Neural progenitor cell (in vitro differentiated cells): Measurements from ENCODE around the gene SMAD4.

ENCODE experiments used
- EZH2 ChIP-seq: fragments of 200-600 bp; sonication (generic); IDR thresholded peaks from 2 replicates; pipeline ENCODE4 v1.6.1; 2017; ENCODE audit warnings: antibody characterized with exemption, mild to moderate bottlenecking, moderate library complexity
- EZH2phosphoT487 ChIP-seq: fragments of 200-600 bp; sonication (generic); IDR thresholded peaks from 2 replicates; pipeline ENCODE4 v1.6.1; 2017; ENCODE audit warnings: antibody characterized with exemption
- TF ChIP-seq, protein P1 (sequence below): fragments of 200-600 bp; sonication (generic); IDR thresholded peaks from 2 replicates; pipeline ENCODE4 v1.5.1; 2017; ENCODE audit warnings: antibody characterized with exemption, mild to moderate bottlenecking

DNA sequence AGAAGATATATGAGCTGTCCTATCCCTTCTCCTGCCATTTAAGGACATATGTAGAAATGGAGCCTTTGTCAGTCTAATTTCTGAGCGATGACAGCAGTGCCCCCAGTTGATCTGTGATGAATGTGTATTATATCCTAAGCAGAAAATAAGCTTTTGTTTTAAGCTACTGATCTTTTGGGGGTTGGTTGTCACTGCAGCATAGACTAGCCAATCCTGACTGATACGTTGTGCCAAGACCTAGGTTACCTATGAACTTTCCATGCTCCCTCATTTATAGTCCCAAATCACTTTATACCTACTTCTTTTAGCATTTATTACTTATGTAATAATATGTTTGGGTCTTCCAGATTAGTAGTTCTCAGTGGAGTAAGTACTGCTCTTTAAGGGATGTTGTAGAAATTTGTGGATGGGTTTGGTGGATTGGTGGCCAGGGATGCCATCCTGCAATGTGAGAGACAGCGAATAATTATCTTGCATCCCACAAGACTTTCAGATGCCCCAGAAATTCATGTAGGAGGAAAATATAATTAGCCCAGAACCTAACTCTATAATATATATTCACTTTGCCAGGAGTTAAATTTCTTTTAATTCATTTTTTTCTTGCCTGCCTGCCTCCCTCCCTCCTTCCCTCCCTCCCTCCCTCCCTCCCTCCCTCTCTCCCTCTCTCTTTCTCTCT lies 11.8 kb downstream of the SMAD4 start:
- TF ChIP-seq, protein P1, sequence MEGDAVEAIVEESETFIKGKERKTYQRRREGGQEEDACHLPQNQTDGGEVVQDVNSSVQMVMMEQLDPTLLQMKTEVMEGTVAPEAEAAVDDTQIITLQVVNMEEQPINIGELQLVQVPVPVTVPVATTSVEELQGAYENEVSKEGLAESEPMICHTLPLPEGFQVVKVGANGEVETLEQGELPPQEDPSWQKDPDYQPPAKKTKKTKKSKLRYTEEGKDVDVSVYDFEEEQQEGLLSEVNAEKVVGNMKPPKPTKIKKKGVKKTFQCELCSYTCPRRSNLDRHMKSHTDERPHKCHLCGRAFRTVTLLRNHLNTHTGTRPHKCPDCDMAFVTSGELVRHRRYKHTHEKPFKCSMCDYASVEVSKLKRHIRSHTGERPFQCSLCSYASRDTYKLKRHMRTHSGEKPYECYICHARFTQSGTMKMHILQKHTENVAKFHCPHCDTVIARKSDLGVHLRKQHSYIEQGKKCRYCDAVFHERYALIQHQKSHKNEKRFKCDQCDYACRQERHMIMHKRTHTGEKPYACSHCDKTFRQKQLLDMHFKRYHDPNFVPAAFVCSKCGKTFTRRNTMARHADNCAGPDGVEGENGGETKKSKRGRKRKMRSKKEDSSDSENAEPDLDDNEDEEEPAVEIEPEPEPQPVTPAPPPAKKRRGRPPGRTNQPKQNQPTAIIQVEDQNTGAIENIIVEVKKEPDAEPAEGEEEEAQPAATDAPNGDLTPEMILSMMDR = no peak
- no peak for TF ChIP-seq EZH2phosphoT487
- TF ChIP-seq EZH2 = no peak
